ENCODE measurements around the gene ATP10A. TPM values are rescaled to one million over a fixed set of nuclear protein-coding genes. Genes with fewer than 3 reads are reported as not detected.

The ATP10A gene
- total RNA-seq, 4 donors from 2014 or later, result 14.1 to 44.3 (median 23.1) TPM

DNA sequence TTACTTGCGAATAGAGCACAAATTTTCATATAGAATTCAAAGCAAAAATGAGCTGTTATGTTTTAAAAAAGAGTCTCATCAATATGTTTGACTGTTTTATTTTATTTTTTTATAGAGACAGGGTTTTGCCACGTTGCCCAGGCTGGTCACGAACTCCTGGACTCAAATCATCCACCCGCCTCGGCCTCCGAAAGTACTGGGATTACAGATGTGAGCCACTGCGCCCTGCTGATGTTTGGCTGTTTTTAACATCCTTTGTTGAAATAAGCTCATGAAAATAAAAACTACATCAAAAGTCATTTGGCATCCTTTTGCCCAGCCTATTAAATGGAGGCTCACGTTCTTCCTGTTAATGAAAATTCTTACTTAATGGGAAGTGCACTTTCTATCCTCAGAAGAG, 154.7 kb downstream of the ATP10A start:
- TF ChIP-seq, protein P1, sequence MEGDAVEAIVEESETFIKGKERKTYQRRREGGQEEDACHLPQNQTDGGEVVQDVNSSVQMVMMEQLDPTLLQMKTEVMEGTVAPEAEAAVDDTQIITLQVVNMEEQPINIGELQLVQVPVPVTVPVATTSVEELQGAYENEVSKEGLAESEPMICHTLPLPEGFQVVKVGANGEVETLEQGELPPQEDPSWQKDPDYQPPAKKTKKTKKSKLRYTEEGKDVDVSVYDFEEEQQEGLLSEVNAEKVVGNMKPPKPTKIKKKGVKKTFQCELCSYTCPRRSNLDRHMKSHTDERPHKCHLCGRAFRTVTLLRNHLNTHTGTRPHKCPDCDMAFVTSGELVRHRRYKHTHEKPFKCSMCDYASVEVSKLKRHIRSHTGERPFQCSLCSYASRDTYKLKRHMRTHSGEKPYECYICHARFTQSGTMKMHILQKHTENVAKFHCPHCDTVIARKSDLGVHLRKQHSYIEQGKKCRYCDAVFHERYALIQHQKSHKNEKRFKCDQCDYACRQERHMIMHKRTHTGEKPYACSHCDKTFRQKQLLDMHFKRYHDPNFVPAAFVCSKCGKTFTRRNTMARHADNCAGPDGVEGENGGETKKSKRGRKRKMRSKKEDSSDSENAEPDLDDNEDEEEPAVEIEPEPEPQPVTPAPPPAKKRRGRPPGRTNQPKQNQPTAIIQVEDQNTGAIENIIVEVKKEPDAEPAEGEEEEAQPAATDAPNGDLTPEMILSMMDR (IDR thresholded peaks at IDR 0.05; ENCODE audit: low read depth), result no peak

DNA sequence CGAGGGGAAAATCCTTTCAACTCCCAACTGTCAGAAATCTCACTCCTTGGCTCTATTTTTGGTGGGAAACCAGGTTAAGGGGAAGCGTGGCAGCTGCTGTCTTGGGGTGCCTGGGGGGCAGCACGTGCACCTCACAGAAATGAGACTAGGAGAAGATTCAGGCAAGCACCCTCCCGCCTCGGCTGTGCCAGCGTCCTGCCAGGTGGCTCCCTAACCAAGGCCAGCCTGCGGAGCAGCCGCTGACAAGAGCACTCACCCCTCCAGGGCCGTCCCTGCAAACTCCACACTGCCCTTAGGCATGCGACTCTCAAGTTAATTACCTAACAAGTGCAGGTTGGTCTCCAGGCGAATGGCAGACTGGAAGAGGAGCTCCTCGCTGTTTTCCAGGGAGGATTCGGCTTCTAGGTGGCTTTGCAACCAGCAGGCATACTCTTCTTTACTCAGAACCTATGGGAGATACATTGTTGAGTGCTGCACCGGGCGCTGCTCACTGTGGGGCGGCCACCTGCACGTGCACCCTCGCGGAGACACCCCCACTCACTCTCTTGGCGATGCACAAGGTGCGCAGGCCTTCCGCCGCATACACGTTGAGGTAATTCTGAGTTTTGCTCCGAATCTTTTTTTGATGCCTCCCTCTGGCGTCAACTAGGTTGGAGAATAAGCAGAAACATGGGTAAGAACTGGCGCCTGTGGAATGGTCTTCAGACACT, 155.3 kb downstream of the ATP10A start:
- TF ChIP-seq, protein P1 (IDR thresholded peaks at IDR 0.05; ENCODE audit: low read depth), result no peak

DNA sequence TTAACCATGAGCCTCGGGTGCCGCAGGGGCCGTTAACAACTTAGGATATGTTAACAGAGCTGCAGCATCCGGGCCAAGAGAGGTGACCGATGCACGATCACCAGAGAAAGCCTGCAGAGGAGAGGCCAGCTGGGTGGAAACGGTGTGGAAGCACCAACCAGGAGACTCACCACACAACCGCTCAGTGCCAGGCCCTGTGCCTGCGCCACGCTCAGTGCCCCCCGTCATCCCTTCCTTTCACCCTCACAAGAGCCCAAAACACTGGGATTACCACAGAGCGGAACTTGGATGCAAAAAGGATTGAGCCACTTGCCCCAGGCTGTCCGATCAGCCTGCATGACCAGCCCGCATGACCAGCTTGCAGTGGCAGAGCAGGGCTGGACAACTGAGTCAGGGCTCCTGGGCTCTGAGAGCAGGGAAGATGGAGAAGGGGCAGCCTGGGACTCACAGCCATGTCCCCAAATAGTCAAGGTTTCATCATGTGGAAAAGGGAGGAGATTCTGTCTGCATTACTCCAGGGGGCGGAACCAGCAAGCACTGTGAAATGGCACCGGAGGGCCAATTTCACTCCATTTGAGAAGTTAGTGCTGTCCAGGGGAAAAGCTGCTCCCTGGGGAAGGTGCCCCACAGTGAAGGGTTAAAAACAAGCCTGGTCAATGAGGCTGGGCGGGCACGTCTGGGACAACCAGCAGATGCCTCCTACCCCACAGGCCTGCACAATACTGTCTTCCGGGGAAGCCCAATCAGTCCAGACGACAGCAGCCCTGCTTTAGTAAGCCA, 156.8 kb downstream of the ATP10A start:
- TF ChIP-seq, protein P1 (IDR thresholded peaks at IDR 0.05; ENCODE audit: low read depth), result no peak

GRCh38 chr15:25705433-25706115, 157.6 kb downstream of the ATP10A start:
- TF ChIP-seq, protein P1 (IDR thresholded peaks at IDR 0.05; ENCODE audit: low read depth), result no peak

DNA sequence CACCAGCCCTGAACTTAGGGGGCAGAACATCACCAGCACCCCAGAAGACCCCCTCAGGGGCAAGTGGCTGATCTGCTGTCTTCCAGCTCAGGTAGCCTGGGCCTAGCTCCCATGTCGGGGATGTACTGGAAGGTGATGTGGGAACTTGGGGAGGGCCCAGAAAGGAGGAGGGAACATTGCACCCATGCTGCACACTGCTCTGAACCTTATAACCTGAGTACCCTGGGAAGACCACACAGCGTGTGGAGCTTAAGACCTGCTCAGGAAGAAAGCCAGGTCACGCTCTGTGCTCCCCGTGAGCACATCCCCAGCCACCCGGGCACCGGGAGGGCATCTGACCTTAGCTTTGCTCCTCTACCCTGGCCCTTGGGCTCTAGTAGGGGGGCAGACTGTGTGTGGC, 159.4 kb downstream of the ATP10A start:
- TF ChIP-seq, protein P1 (IDR thresholded peaks at IDR 0.05; ENCODE audit: low read depth), result no peak

GRCh38 chr15:25701721-25702465, 161.2 kb downstream of the ATP10A start:
- TF ChIP-seq, protein P1 (IDR thresholded peaks at IDR 0.05; ENCODE audit: low read depth), result no peak
